Measurements from ENCODE around the gene GRM6.

GRCh38 chr5:178998441-178998840 is 3.3 kb upstream of the GRM6 start:
- no peak for TF ChIP-seq EZH2 (IDR thresholded peaks at IDR 0.05; ENCODE audit: borderline replicate concordance, low read length)
- TF ChIP-seq, protein P1, sequence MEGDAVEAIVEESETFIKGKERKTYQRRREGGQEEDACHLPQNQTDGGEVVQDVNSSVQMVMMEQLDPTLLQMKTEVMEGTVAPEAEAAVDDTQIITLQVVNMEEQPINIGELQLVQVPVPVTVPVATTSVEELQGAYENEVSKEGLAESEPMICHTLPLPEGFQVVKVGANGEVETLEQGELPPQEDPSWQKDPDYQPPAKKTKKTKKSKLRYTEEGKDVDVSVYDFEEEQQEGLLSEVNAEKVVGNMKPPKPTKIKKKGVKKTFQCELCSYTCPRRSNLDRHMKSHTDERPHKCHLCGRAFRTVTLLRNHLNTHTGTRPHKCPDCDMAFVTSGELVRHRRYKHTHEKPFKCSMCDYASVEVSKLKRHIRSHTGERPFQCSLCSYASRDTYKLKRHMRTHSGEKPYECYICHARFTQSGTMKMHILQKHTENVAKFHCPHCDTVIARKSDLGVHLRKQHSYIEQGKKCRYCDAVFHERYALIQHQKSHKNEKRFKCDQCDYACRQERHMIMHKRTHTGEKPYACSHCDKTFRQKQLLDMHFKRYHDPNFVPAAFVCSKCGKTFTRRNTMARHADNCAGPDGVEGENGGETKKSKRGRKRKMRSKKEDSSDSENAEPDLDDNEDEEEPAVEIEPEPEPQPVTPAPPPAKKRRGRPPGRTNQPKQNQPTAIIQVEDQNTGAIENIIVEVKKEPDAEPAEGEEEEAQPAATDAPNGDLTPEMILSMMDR (IDR thresholded peaks at IDR 0.05; ENCODE audit: low read length): no peak

Data from OCI-LY1 (cell line).